Neuron (in vitro differentiated cells): ENCODE data around the gene ACOT9.
"Not testable (repeated sequence)": the region's sequence is repeated elsewhere in the genome, so short reads cannot be mapped to it uniquely, and the experiment has no call there.

ENCODE experiments used
- H2AFZ ChIP-seq: one replicate; pipeline ENCODE4 v1.6.1; 2013; ENCODE audit warnings: low read depth, mild to moderate bottlenecking, inconsistent platforms, low read length, moderate library complexity
- H3K27me3 ChIP-seq: one replicate; pipeline ENCODE4 v1.6.1; 2013; ENCODE audit warnings: low read length; ENCODE audit not compliant: insufficient read depth
- H3K36me3 ChIP-seq: one replicate; pipeline ENCODE4 v1.6.1; 2013; ENCODE audit warnings: low read length; ENCODE audit not compliant: insufficient read depth
- H3K4me1 ChIP-seq: one replicate; pipeline ENCODE4 v1.6.1; 2013; ENCODE audit warnings: low read length; ENCODE audit not compliant: insufficient read depth
- H3K4me3 ChIP-seq: 2 replicates; pipeline ENCODE4 v1.5.1; 2013; ENCODE audit warnings: mild to moderate bottlenecking, low read length, moderate library complexity
- H3K9me3 ChIP-seq: one replicate; pipeline ENCODE4 v1.6.1; 2013; ENCODE audit warnings: low read length

ACOT9 gene

GRCh38 chrX:23705235-23705634, 37.8 kb downstream of the ACOT9 start:
- no peaks in the 10 kb centered on the region for H3K9me3 ChIP-seq
- H2AFZ ChIP-seq, result no peak overlapping the region
- H3K4me1 ChIP-seq, result no peaks in the 10 kb centered on the region
- H3K27me3 ChIP-seq, result no peaks in the 10 kb centered on the region
- H3K36me3 ChIP-seq, result peaks cover 4% of the 10 kb centered on the region
- H3K4me3 ChIP-seq, result no peak overlapping the region

DNA sequence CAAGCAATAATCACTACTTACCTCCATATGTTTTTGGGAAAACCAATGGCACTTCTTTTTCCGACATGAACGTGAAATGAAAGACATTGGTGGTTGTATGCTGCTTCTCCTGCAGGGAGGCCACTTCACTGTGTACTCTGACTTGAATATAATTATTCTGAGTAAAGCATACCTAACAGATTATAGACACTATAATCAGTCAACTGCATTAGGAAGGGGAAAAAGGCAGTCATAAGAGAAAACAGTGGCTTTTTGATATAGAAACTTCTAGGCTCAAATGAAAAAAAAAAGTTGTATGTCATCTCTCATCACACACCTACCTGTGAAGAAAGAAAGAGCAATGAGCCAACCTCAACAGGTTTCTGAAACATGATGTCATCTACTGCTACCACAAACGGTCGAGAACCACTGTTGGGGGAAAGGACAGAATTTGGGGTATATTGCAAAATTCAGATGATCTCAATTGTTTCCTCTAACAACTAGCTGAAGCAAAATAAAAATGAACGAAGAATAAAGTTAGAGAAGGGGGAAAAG, 38.3 kb downstream of the ACOT9 start:
- Histone ChIP-seq H3K27me3 (no peaks in the 10 kb centered on the region), H3K4me1 (no peaks in the 10 kb centered on the region), H3K9me3 (no peaks in the 10 kb centered on the region), H3K36me3 (peaks cover 4% of the 10 kb centered on the region), H3K4me3 (no peak overlapping the region), H2AFZ (no peak overlapping the region)

- H3K27me3 ChIP-seq, result no peaks in the 10 kb centered on the region
- H3K36me3 ChIP-seq, result peaks cover 4% of the 10 kb centered on the region
- no peaks in the 10 kb centered on the region for H3K4me1 ChIP-seq
- no peak overlapping the region for H2AFZ ChIP-seq
- no peaks in the 10 kb centered on the region for H3K9me3 ChIP-seq
- H3K4me3 ChIP-seq, result no peak overlapping the region
Observed at GRCh38 chrX:23699636-23700194, 43.4 kb downstream of the ACOT9 start.

GRCh38 chrX:23694606-23695005, 48.5 kb downstream of the ACOT9 start:
- Histone ChIP-seq H3K36me3 (no peaks in the 10 kb centered on the region), H2AFZ (no peak overlapping the region), H3K9me3 (no peaks in the 10 kb centered on the region), H3K4me1 (no peaks in the 10 kb centered on the region), H3K4me3 (no peak overlapping the region), H3K27me3 (no peaks in the 10 kb centered on the region)

DNA sequence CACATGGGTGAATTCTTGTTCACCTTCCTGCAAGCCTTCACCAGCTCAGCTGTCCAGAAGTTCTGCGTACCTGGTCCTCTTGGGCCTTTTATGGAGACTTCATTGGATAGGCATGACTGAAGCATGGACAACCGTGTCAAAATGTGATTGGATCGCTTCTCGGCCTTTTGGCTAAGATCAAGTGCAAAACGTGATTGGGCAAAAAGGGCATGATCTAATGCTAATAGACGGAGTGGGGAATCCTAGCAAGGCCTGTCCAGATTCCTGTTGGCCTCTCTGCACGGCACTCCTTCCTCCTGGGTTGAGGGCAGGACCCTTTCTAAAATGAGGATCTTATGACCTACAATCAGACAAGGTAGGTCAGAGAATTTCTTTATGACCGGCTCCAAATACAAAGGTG, 50.9 kb downstream of the ACOT9 start:
- Histone ChIP-seq H3K4me1 (no peaks in the 10 kb centered on the region), H3K9me3 (no peaks in the 10 kb centered on the region), H3K36me3 (no peaks in the 10 kb centered on the region), H3K4me3 (no peak overlapping the region), H3K27me3 (no peaks in the 10 kb centered on the region), H2AFZ (no peak overlapping the region)

DNA sequence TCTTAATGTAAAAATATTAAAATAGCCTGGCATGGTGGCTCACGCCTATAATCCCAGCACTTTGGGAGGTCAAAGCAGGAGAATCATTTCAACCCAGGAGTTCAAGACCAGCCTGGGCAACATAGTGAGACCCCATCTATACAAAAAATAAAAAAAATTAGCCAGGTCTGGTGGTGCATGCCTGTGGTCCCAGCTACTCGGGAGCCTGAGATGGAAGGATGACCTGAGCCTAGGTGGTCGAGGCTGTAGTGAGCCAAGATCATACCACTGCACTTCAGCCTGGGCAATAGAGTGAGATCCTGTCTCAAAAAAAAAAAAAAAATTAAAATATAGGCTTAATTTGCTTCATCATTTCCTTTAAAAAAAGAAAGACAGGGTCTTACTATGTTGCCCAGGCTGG, 66.6 kb downstream of the ACOT9 start:
- H3K4me1 ChIP-seq, H2AFZ ChIP-seq, H3K9me3 ChIP-seq, H3K27me3 ChIP-seq, H3K4me3 ChIP-seq: not testable (repeated sequence)
- peaks cover 13% of the 10 kb centered on the region for H3K36me3 ChIP-seq

DNA sequence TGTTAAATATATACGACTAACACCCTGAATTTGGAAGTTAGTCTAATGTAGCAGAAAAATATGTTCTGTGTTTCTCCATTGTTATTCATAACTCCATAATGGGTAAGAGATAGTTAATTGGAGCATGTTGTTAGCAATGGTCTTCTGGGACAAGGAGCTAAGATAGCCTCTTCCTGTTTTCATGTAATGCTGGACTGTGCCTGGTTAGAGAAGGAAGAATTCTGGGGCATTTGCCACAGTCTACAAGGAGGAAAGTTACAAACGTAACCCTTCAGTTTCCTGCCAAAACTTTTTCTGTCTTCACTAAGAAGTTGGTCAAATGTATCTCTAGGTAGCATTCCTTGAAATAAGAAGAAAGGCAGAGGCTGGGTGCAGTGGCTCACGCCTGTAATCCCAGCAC, 70.0 kb downstream of the ACOT9 start:
- no peak overlapping the region for H3K4me3 ChIP-seq
- no peaks in the 10 kb centered on the region for H3K9me3 ChIP-seq
- no peaks in the 10 kb centered on the region for H3K4me1 ChIP-seq
- H2AFZ ChIP-seq, result no peak overlapping the region
- H3K36me3 ChIP-seq, result peaks cover 13% of the 10 kb centered on the region
- no peaks in the 10 kb centered on the region for H3K27me3 ChIP-seq

DNA sequence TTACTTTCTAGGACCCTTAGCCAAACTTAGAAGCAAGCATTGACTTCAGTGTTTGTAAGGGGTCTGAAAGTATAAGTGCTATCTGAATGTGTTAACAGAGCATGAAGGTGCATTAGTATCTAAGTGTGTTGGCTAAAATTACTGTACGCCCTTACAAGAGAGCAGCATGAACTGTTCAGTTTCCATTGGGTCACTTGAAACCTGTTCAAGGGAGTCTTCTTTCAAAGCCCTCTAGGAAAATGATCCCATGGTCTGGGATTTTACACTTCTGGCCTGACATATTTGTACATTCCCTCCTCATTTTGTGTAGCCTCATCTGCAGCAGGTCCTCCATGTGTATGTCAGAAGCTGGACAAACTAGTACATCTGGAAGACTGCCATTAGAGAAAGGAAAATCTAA, 72.5 kb downstream of the ACOT9 start:
- no peak overlapping the region for H2AFZ ChIP-seq
- H3K4me1 ChIP-seq, result no peaks in the 10 kb centered on the region
- no peaks in the 10 kb centered on the region for H3K27me3 ChIP-seq
- peaks cover 6% of the 10 kb centered on the region for H3K36me3 ChIP-seq
- H3K4me3 ChIP-seq, result no peak overlapping the region
- H3K9me3 ChIP-seq, result no peaks in the 10 kb centered on the region

GRCh38 chrX:23668335-23668734, 74.7 kb downstream of the ACOT9 start:
- Histone ChIP-seq H2AFZ (peak overlapping the region; percentile 81), H3K4me3 (peak overlapping the region; percentile 74), H3K9me3 (no peaks in the 10 kb centered on the region), H3K4me1 (no peaks in the 10 kb centered on the region), H3K27me3 (no peaks in the 10 kb centered on the region), H3K36me3 (peaks cover 6% of the 10 kb centered on the region)

DNA sequence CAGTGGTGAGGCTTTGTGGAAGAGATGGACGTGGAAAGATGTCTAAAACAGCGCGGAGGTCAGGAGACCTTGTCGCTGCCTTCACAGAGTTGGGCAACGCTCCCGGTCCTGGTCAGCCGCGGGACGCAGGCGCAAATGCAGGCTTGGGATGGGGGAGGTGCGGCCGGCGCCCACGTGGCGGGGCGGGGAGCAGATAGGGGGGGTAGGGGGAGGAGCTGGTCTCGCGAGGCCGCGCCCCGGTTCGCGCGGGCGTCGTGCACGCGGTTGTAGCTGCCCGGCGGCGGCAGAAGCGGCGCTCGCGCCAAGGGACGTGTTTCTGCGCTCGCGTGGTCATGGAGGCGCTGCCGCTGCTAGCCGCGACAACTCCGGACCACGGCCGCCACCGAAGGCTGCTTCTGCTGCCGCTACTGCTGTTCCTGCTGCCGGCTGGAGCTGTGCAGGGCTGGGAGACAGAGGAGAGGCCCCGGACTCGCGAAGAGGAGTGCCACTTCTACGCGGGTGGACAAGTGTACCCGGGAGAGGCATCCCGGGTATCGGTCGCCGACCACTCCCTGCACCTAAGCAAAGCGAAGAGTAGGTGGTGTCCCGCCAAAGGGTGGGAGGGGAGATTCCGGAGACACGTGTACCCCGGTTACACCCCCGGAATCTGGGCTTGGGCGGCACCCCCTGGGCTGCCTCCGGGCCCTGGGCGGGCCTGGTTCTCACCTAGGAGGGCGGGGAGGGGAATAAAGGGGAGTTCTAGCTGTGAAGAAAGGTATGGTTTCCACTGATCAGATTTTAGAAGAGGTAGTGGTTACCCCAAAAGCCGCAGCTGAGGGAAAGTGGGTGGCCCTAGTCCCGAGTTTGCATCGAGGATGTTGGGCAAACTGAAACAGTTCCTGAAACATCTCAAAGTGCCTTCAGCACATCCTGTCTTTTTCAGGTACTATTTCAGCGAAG, 75.6 kb downstream of the ACOT9 start, which contains the start of gene PRDX4:
PRDX4 (plus strand) TSS at position 255 of the 939 bp plus-strand sequence; CDS start at position 333, 78 bp downstream.
- peaks cover 6% of the 10 kb centered on the region for H3K36me3 ChIP-seq
- no peaks in the 10 kb centered on the region for H3K4me1 ChIP-seq
- H3K4me3 ChIP-seq, result peak within 1 kb of the TSS; percentile 74
- H2AFZ ChIP-seq, result peak within 1 kb of the TSS; percentile 81
- no peaks in the 10 kb centered on the region for H3K9me3 ChIP-seq
- H3K27me3 ChIP-seq, result no peaks in the 10 kb centered on the region

GRCh38 chrX:23666282-23666681, 76.8 kb downstream of the ACOT9 start:
- Histone ChIP-seq H3K9me3 (no peaks in the 10 kb centered on the region), H3K4me3 (no peak overlapping the region), H3K4me1 (no peaks in the 10 kb centered on the region), H2AFZ (no peak overlapping the region), H3K36me3 (peaks cover 1% of the 10 kb centered on the region), H3K27me3 (no peaks in the 10 kb centered on the region)

DNA sequence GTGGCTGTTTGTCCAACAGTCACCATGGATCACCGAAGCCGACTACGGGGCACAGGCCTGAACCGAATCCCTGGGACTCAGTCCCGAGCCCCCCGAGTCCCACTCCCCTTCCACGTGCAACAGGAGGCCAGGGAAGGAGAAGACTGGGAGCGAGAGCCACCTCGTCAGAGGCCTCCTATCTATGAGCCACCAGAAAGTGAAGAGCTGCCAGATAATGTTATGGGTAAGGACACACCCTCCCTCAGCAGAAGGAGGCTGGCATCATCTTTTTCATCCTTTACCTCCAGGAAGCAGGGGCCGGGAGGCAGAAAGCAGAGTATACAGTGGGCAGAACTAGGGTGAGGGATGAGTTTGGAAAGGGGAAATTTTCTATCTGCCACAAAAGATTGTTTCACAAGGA, 78.6 kb downstream of the ACOT9 start:
- H2AFZ ChIP-seq, result no peak overlapping the region
- H3K4me3 ChIP-seq, result no peak overlapping the region
- no peaks in the 10 kb centered on the region for H3K36me3 ChIP-seq
- H3K4me1 ChIP-seq, result no peaks in the 10 kb centered on the region
- H3K9me3 ChIP-seq, result no peaks in the 10 kb centered on the region
- peaks cover 2% of the 10 kb centered on the region for H3K27me3 ChIP-seq

- H3K27me3 ChIP-seq, result peaks cover 2% of the 10 kb centered on the region
- H2AFZ ChIP-seq, result no peak overlapping the region
- no peak overlapping the region for H3K4me3 ChIP-seq
- no peaks in the 10 kb centered on the region for H3K9me3 ChIP-seq
- no peaks in the 10 kb centered on the region for H3K36me3 ChIP-seq
- H3K4me1 ChIP-seq, result no peaks in the 10 kb centered on the region
Observed at GRCh38 chrX:23662853-23663252, 80.2 kb downstream of the ACOT9 start.
